Right atrium auricular region (tissue), 2 donors: ENCODE measurements around the gene ANKRD24. TPM values are rescaled to one million over a fixed set of nuclear protein-coding genes. Genes with fewer than 3 reads are reported as not detected.
"Not testable (repeated sequence)": the region's sequence is repeated elsewhere in the genome, so short reads cannot be mapped to it uniquely, and the experiment has no call there.

Experiments used
- DNase-seq: peaks from one replicate; pipeline ENCODE4 v3.0.0-alpha.2; 2019; ENCODE audit warnings: low spot score
- H3K27ac ChIP-seq, 2 donors: fragments of 200-600 bp; sonication (generic); 1 replicate in 1 of 2; 2 replicates in 1 of 2; pipeline ENCODE4 v1.5.1; 2016 to 2019
- H3K27me3 ChIP-seq, 2 donors: fragments of 200-600 bp; sonication (generic); one replicate each; pipeline versions ENCODE4 v1.5.1 to v1.6.0; 2017 to 2019
- H3K36me3 ChIP-seq: fragments of 200-600 bp; sonication (generic); one replicate; pipeline ENCODE4 v1.5.1; 2016
- H3K4me1 ChIP-seq, 2 donors: fragments of 200-600 bp; sonication (generic); one replicate each; pipeline versions ENCODE4 v1.5.1 to v1.6.0; 2017 to 2019
- H3K4me3 ChIP-seq, 2 donors: fragments of 200-600 bp; sonication (generic); 1 replicate in 1 of 2; 2 replicates in 1 of 2; pipeline ENCODE4 v1.5.1; 2017 to 2019; ENCODE audit warnings: mild to moderate bottlenecking in 1 of 2, moderate library complexity in 1 of 2
- H3K9me3 ChIP-seq, 2 donors: fragments of 200-600 bp; sonication (generic); one replicate each; pipeline ENCODE4 v1.5.1; 2019
- CTCF ChIP-seq, 2 donors: fragments of 200-600 bp; sonication (generic); IDR thresholded peaks; one replicate each; pipeline ENCODE4 v1.5.1; 2019; ENCODE audit warnings: antibody characterized with exemption in 2 of 2
- total RNA-seq, 2 donors: library from RNA; depleted of rRNA; stranded (reverse); fragments of >200 nt; gene quantifications; one replicate each; pipeline ENCODE4 v1.1.0, GENCODE V29; 2016

Gene ANKRD24
- total RNA-seq, 2 donors from 2014 or later: 0.39 to 1.7 TPM

- DNase-seq: no peak
- H3K4me1 ChIP-seq: peaks cover 0 to 21% of the 10 kb centered on the region in 2 donors
- no peaks in the 10 kb centered on the region for H3K27me3 ChIP-seq
- no peaks in the 10 kb centered on the region for H3K36me3 ChIP-seq
- TF ChIP-seq CTCF (IDR thresholded peaks at IDR 0.05): no peak
- H3K27ac ChIP-seq: no peak overlapping the region
- no peak overlapping the region for H3K4me3 ChIP-seq
- H3K9me3 ChIP-seq: no peaks in the 10 kb centered on the region
These were observed 3.1 kb downstream of the ANKRD24 start for GRCh38 chr19:4185413-4186086.

- Histone ChIP-seq H3K36me3 (no peaks in the 10 kb centered on the region), H3K27ac (no peak overlapping the region), H3K4me3 (no peak overlapping the region), H3K27me3 (no peaks in the 10 kb centered on the region), H3K9me3 (no peaks in the 10 kb centered on the region), H3K4me1 (peaks cover 0 to 15% of the 10 kb centered on the region in 2 donors)
- TF ChIP-seq CTCF (IDR thresholded peaks at IDR 0.05): peak; percentile 51 to 76
- peak; percentile 60 for DNase-seq
These were observed 3.9 kb downstream of the ANKRD24 start for GRCh38 chr19:4186087-4186993.

- no peak overlapping the region for H3K27ac ChIP-seq
- H3K4me3 ChIP-seq: no peak overlapping the region
- no peaks in the 10 kb centered on the region for H3K9me3 ChIP-seq
- no peaks in the 10 kb centered on the region for H3K36me3 ChIP-seq
- DNase-seq: no peak
- peaks cover 0 to under 1% of the 10 kb centered on the region in 2 donors for H3K27me3 ChIP-seq
- no peak for TF ChIP-seq CTCF (IDR thresholded peaks at IDR 0.05)
- peaks cover 0 to 8% of the 10 kb centered on the region in 2 donors for H3K4me1 ChIP-seq
These were observed 5.0 kb downstream of the ANKRD24 start for GRCh38 chr19:4187313-4188122.

- H3K27me3 ChIP-seq: peaks cover 0 to 3% of the 10 kb centered on the region in 2 donors
- TF ChIP-seq CTCF (IDR thresholded peaks at IDR 0.05): no peak
These were observed 7.2 kb downstream of the ANKRD24 start for GRCh38 chr19:4189641-4190040.

GRCh38 chr19:4192537-4192936, 10.0 kb downstream of the ANKRD24 start:
- H3K27me3 ChIP-seq: peaks cover 7 to 16% of the 10 kb centered on the region in 2 donors
- H3K36me3 ChIP-seq, H3K9me3 ChIP-seq, H3K4me3 ChIP-seq, H3K27ac ChIP-seq, DNase-seq, H3K4me1 ChIP-seq: not testable (repeated sequence)

More at GRCh38 chr19:4189641-4190040, 7.2 kb downstream of the ANKRD24 start:
- H3K36me3 ChIP-seq: no peaks in the 10 kb centered on the region
- H3K27ac ChIP-seq: no peak overlapping the region
- H3K9me3 ChIP-seq: no peaks in the 10 kb centered on the region
- no peak overlapping the region for H3K4me3 ChIP-seq
- no peak for DNase-seq
- H3K4me1 ChIP-seq: no peaks in the 10 kb centered on the region
